Right lobe of liver (tissue), 4 donors: ENCODE data around the gene MREG.

Experiments used
- POLR2A ChIP-seq: fragments of 450-650 bp; IDR thresholded peaks from one replicate; pipeline ENCODE4 v1.6.1; 2017; ENCODE audit warnings: antibody characterized with exemption, mild to moderate bottlenecking
- TF ChIP-seq, protein P1 (sequence below), 4 donors: fragments of 200-600 bp in 3 of 4; fragments of 450-650 bp in 1 of 4; IDR thresholded peaks; one replicate each; pipeline versions ENCODE4 v1.5.1 to v1.8.0; 2016 to 2022; ENCODE audit warnings: antibody characterized with exemption in 4 of 4, mild to moderate bottlenecking in 2 of 4
- donor health status: DM: no; HTN: no; CAD: no.
- donor health status: DM: no; HTN: no; CAD: no.
- donor health status: DM: no; HTN: yes; CAD: no.

DNA sequence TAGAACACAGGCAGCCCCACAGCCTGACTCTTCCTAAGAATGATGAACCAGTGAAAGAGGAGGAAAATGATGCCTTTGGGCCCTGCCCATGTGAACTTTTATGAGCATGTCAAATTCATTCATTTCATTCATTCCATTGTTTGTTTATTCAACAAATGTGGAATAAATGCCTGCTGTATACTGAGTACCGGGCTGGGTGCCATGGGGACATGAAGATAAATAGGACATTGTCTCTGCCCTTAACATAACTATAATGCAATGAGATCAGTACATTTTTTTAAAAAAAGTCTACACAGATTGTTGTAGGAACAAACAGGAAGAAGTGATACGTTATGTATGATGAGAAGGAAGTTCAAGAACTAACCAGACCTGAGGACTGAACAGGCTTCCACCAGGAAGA lies 14.7 kb downstream of the MREG start:
- TF ChIP-seq, protein P1, sequence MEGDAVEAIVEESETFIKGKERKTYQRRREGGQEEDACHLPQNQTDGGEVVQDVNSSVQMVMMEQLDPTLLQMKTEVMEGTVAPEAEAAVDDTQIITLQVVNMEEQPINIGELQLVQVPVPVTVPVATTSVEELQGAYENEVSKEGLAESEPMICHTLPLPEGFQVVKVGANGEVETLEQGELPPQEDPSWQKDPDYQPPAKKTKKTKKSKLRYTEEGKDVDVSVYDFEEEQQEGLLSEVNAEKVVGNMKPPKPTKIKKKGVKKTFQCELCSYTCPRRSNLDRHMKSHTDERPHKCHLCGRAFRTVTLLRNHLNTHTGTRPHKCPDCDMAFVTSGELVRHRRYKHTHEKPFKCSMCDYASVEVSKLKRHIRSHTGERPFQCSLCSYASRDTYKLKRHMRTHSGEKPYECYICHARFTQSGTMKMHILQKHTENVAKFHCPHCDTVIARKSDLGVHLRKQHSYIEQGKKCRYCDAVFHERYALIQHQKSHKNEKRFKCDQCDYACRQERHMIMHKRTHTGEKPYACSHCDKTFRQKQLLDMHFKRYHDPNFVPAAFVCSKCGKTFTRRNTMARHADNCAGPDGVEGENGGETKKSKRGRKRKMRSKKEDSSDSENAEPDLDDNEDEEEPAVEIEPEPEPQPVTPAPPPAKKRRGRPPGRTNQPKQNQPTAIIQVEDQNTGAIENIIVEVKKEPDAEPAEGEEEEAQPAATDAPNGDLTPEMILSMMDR (IDR thresholded peaks at IDR 0.05): no peak
- TF ChIP-seq POLR2A: no peak
